Nephron (organoid): ENCODE data around the gene PTCH2.

Experiments used
- H3K27ac Mint-ChIP-seq, 3 experiments: 2 replicates each; pipeline ENCODE4 v1.8.0; 2020; ENCODE audit warnings: mixed read lengths in 3 of 3, mild to moderate bottlenecking in 2 of 3, moderate library complexity in 1 of 3
- H3K27me3 Mint-ChIP-seq: 2 replicates; pipeline ENCODE4 v1.8.0; 2021; ENCODE audit warnings: low read depth, mild to moderate bottlenecking, moderate library complexity, mixed read lengths
- H3K36me3 Mint-ChIP-seq: 2 replicates; pipeline ENCODE4 v1.8.0; 2020; ENCODE audit warnings: low read depth, mixed read lengths
- H3K4me1 Mint-ChIP-seq: 2 replicates; pipeline ENCODE4 v1.8.0; 2020; ENCODE audit warnings: mixed read lengths
- H3K4me3 Mint-ChIP-seq, 3 experiments: 2 replicates each; pipeline ENCODE4 v1.8.0; 2020; ENCODE audit warnings: mild to moderate bottlenecking in 3 of 3, mixed read lengths in 3 of 3, moderate library complexity in 2 of 3
- H3K9me3 Mint-ChIP-seq: 2 replicates; pipeline ENCODE4 v1.8.0; 2020; ENCODE audit warnings: mixed read lengths
- CTCF ChIP-seq, 3 experiments: fragments of 200-600 bp; sonication (generic); IDR thresholded peaks; one replicate each; pipeline ENCODE4 v1.5.0; 2021; ENCODE audit warnings: antibody characterized with exemption in 3 of 3; ENCODE audit not compliant: unreplicated experiment in 3 of 3

PTCH2 gene

GRCh38 chr1:44874155-44874554 lies 31.1 kb upstream of the PTCH2 start:
- no peak for TF ChIP-seq CTCF (IDR thresholded peaks at IDR 0.05; ENCODE audit: unreplicated experiment in 3 of 3)
- H3K27ac Mint-ChIP-seq = no peak overlapping the region
- no peaks in the 10 kb centered on the region for H3K4me1 Mint-ChIP-seq
- no peaks in the 10 kb centered on the region for H3K27me3 Mint-ChIP-seq
- H3K36me3 Mint-ChIP-seq = peaks cover 60% of the 10 kb centered on the region
- no peaks in the 10 kb centered on the region for H3K9me3 Mint-ChIP-seq
- H3K4me3 Mint-ChIP-seq = no peak overlapping the region

- Mint-ChIP-seq H3K4me1 (no peaks in the 10 kb centered on the region), H3K36me3 (peaks cover 56% of the 10 kb centered on the region), H3K9me3 (no peaks in the 10 kb centered on the region), H3K27me3 (no peaks in the 10 kb centered on the region), H3K27ac (no peak overlapping the region), H3K4me3 (no peak overlapping the region)
- TF ChIP-seq CTCF (IDR thresholded peaks at IDR 0.05; ENCODE audit: unreplicated experiment in 3 of 3) = no peak
Observed at GRCh38 chr1:44870096-44870495, 27.0 kb upstream of the PTCH2 start.

DNA sequence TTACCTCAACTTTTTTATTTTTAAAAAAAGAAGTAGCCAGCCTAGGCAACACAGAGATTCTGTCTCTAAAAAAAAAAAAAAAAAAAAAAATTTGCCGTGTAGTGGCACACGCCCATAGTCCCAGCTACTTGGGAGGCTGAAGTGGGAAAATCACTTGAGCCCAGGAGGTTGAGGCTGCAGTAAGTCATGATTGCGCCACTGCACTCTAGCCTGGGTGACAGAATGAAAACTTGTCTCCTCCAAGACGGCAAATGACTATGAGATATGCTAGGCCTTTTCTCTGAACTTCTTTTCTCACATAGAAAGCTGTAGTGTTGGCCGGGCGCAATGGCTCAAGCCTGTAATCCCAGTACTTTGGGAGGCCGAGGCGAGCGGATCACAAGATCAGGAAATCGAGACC lies 24.7 kb upstream of the PTCH2 start:
- peaks cover 47% of the 10 kb centered on the region for H3K36me3 Mint-ChIP-seq
- H3K27me3 Mint-ChIP-seq = no peaks in the 10 kb centered on the region
- H3K4me3 Mint-ChIP-seq = no peak overlapping the region
- H3K9me3 Mint-ChIP-seq = no peaks in the 10 kb centered on the region
- no peaks in the 10 kb centered on the region for H3K4me1 Mint-ChIP-seq
- no peak for TF ChIP-seq CTCF (IDR thresholded peaks at IDR 0.05; ENCODE audit: unreplicated experiment in 3 of 3)
- no peak overlapping the region for H3K27ac Mint-ChIP-seq

- H3K4me1 Mint-ChIP-seq = peaks cover 12% of the 10 kb centered on the region
- H3K27ac Mint-ChIP-seq = no peak overlapping the region
- H3K4me3 Mint-ChIP-seq = no peak overlapping the region
- no peaks in the 10 kb centered on the region for H3K9me3 Mint-ChIP-seq
- TF ChIP-seq CTCF (IDR thresholded peaks at IDR 0.05; ENCODE audit: unreplicated experiment in 3 of 3) = no peak
- H3K27me3 Mint-ChIP-seq = no peaks in the 10 kb centered on the region
- peaks cover 20% of the 10 kb centered on the region for H3K36me3 Mint-ChIP-seq
Observed at GRCh38 chr1:44862829-44863401, 19.9 kb upstream of the PTCH2 start.

DNA sequence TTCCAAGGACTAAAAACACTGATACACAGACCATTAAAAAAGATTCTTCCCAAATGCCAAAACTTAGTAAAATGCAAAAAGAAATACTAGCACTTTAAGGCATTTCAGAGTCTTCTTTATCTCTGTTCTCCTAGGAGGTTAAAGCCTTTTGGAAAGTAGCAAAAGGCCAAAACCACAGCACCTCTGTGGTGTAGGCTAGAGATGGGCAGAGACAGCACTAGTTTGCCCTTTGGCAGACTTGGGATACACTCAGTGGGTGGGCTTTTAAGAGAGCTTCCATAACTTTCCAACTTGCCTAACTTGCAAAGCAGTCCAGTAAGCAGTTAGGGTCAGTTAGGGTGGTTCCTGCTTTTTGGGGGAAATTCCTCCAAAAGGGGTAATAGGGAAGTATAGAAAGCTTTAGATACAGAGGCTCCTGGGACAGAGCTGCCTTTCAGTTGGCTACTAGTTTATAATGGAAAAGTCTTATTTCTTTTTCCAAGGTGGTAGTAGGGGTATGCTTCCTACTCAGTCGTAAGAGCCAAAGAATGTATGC lies 17.9 kb upstream of the PTCH2 start:
- Mint-ChIP-seq H3K4me3 (no peak overlapping the region), H3K9me3 (no peaks in the 10 kb centered on the region), H3K36me3 (peaks cover 22% of the 10 kb centered on the region), H3K4me1 (peaks cover 12% of the 10 kb centered on the region), H3K27me3 (no peaks in the 10 kb centered on the region), H3K27ac (peak overlapping the region in 1 of 3 experiments; percentile 55)
- no peak for TF ChIP-seq CTCF (IDR thresholded peaks at IDR 0.05; ENCODE audit: unreplicated experiment in 3 of 3)

GRCh38 chr1:44860331-44860730 lies 17.3 kb upstream of the PTCH2 start:
- no peak overlapping the region for H3K4me3 Mint-ChIP-seq
- H3K36me3 Mint-ChIP-seq = peaks cover 27% of the 10 kb centered on the region
- H3K27ac Mint-ChIP-seq = peak overlapping the region in 1 of 3 experiments; percentile 55
- no peaks in the 10 kb centered on the region for H3K27me3 Mint-ChIP-seq
- H3K4me1 Mint-ChIP-seq = peaks cover 12% of the 10 kb centered on the region
- H3K9me3 Mint-ChIP-seq = no peaks in the 10 kb centered on the region
- no peak for TF ChIP-seq CTCF (IDR thresholded peaks at IDR 0.05; ENCODE audit: unreplicated experiment in 3 of 3)
